GM15510 (cell line): ENCODE data around the gene GPC6.

Source experiments
- POLR2A ChIP-seq: IDR thresholded peaks from 3 replicates; pipeline ENCODE4 v1.6.1; 2011; ENCODE audit warnings: borderline replicate concordance; ENCODE audit not compliant: insufficient read length; ENCODE audit errors: extremely low read depth

Gene GPC6

DNA sequence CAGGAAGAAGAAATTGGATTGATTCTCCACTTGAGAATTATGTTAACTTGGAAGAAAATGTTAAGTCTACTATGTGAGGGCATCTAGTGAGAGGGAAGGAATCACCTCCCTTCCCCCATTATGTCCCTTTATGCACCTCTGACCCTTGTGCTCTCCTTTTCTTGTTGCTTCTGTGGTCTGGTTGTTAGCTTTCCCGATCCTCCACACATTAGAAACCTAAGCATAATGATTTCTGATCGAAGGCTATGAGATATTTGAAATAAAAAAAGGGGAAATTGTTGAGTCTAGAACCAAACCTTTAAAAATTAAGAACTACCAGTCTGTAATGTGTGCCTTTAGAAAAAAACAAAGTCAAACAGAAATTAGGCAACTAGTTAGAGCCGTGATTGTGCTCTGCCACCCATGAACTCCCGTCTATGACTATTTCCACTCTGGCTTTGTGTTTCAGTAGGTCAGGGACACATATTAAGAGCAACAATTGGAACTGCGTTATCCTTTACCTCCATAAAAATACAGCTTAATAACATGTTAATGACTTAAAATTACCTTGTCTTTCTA, 463 bp upstream of the GPC6 start:
- no peak for TF ChIP-seq POLR2A

DNA sequence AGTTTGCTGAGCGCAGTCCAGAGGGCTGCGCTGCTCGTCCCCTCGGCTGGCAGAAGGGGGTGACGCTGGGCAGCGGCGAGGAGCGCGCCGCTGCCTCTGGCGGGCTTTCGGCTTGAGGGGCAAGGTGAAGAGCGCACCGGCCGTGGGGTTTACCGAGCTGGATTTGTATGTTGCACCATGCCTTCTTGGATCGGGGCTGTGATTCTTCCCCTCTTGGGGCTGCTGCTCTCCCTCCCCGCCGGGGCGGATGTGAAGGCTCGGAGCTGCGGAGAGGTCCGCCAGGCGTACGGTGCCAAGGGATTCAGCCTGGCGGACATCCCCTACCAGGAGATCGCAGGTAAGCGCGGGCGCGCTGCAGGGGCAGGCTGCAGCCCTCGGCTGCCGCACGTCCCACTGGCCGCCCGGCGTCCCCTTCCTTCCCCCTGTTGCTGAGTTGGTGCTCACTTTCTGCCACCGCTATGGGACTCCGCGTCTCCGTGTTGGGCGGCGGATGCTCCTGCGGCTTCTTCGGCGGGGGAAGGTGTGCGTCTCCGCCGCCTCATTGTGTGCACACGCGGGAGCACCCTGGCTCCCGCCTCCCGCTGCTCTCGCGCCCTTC, 772 bp downstream of the GPC6 start:
- no peak for TF ChIP-seq POLR2A

GRCh38 chr13:93227878-93228642, 1.5 kb downstream of the GPC6 start:
- no peak for TF ChIP-seq POLR2A

DNA sequence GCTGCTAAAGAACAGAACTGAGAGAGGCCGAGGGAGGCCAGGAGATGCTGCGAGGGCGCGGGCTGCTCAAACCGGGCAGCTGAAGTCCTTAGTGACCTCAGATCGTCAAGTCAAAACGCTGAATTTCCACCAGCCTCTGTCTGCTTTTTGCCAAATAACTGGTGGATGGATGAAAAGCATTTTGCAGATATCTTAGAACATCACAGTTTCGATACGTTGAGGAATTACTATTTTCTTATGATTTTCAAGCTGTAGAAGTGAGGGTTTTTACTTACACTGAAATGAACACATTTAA, 2.0 kb downstream of the GPC6 start:
- no peak for TF ChIP-seq POLR2A

- no peak for TF ChIP-seq POLR2A
Observed at GRCh38 chr13:93230261-93230855, 3.8 kb downstream of the GPC6 start.

DNA sequence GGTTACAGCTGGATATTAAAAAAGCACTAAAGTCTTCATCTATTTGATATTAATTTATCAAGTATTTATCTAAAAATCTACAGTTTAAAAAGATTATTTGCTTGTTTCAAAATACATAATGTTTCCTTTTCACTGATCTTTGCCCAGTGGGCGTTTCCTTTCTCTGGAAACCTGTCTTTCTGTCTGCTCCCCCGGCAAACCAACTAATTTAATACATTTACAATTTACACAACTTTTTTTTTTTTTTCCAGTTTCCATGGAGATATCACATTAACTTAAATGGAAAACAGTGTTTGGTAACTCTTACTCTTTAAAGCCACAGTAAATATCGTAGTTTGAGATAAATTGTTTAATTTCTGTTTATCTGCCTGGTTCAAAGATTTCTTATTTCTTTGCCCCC, 5.3 kb downstream of the GPC6 start:
- no peak for TF ChIP-seq POLR2A

DNA sequence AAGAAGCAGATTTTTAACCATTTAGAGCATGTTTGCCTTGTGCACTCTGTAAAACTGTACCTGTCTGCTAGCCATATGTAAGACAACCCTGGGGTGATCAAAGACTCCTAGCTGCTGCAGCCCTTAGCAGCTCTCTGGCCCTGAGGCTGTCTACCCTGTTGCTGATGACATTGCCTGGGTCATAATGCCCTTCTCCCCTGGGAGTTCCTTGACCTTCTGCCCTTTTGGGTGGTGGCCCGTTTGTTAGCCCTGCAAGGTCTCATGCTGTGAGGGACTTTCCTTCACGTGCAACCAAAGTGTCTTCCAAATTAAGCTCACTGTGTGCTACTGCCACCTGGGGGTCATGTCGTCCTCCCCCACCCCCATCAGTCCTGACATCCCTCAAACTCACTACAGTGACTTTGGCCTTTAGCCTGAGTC, 7.4 kb downstream of the GPC6 start:
- no peak for TF ChIP-seq POLR2A

DNA sequence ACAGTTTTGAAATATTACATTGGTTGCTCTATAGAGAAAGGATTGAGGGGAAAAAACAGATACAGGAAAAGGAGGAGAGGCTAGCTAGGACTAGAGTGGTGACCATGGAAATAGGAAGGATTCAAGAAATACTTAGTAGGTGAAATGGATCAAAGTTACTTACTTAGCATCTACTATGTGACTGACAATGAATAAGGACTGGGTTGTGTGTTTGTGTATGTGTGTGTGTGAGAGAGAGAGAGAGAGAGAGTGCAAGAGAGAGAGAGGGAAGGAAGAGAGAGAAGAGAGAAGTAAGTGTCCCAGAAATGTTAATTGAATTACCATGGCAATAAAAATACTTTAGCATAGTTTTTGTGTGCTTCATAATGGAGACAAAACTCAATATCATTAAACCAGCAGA, 7.9 kb downstream of the GPC6 start:
- TF ChIP-seq POLR2A, result no peak

DNA sequence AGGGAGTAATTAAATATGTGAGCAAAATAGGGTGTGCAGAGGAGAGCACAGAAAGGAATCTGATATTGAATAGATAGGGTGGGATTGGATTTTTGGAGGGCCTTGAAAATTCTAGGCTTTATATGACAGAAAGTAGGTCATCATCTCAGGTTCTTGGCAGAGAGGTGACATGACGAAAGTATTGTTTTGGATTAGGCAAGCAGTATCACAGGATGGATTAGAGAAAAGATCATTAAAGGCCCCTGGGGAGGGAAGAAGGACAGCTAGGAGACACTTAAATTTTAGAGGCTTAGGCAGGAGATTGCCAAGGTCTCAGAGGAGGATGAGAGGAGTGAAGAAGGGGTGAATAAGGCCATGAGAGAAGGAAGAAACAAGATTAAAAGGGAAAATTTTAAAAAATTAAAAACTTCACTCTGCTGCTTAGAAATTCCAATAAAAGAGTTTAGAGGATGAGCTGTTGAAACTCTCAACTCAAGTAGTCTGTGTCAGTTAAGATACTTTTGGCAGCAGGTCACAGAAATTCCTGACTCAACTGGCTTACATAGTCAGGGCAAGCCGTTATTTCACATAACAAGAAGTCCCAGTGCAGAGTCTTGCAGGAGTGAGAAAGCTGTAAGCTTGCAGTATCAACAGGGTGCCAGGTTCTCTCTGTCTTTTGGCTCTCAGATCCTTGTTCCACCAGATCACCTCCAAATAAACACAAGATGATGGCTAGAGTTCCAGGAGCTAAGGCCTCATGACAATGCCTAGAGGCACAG, 8.8 kb downstream of the GPC6 start:
- TF ChIP-seq POLR2A, result no peak

GRCh38 chr13:93238711-93239110, 12.1 kb downstream of the GPC6 start:
- TF ChIP-seq POLR2A, result no peak

DNA sequence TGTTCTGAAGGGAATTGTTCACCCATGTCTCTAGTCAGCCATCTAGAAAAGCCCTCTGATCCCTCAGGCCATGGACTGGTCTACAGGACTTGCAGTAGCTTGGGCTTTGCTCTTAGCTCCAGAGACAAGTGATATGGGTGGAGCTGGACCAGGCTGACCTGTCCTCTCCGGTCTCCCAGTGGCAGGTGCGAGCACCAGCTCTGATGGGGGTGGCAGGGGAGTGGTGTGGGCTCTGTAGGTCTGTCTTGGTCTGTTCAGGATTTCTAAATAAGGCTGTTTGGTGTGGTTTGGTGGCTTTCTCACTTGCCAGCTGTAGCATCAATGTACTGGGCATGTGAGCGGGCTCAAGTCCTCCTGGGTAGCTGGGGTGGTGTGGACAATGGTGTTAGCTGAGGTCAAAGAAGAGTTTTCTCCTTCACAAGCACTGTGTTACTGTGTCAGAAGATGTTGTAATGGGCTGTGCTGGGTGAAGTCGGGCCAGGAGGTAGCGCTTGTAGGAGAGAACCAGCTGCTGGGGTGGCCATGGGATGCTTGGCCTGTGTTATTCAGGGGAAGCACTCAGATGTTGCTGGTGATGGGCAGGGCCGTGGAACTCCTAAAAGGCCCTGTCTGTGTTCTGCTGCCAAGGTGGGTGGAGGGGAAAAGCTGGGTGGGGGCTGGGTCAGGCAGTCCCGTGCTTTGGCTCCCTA, 16.9 kb downstream of the GPC6 start:
- TF ChIP-seq POLR2A, result no peak

- TF ChIP-seq POLR2A, result no peak
Observed at GRCh38 chr13:93244141-93244917, 17.7 kb downstream of the GPC6 start.

GRCh38 chr13:93244918-93245280, 18.3 kb downstream of the GPC6 start:
- no peak for TF ChIP-seq POLR2A

DNA sequence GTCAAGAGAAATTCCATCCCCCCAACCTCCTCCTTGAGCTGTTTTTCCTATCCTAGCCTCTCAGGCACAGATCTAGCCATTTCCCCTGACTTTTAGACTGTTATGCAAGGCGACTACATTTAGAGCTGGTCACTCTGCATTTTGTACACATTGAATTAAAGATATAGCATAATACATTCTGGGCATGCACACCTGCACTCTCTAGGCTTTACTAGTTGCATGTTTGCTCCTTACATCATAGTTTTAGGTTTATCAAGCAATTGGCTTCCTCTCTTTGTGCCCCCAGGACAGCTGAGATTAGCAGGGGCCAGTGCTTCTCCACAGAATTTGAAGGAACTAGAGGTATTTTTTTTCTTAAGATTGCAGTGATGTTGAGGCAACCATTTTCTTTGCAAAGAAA, 19.5 kb downstream of the GPC6 start:
- no peak for TF ChIP-seq POLR2A
